GM12865 (cell line): ENCODE data around the gene RCAN2.
"Not testable (repeated sequence)": the region's sequence is repeated elsewhere in the genome, so short reads cannot be mapped to it uniquely, and the experiment has no call there.

Source experiments
- DNase-seq: peaks from one replicate; pipeline ENCODE4 v3.0.0; 2010; ENCODE audit warnings: low read depth
- H3K4me3 ChIP-seq: 2 replicates; pipeline ENCODE4 v1.5.1; 2011; ENCODE audit warnings: mild to moderate bottlenecking, low read depth, low read length, control low read depth
- CTCF ChIP-seq: IDR thresholded peaks from 2 replicates; pipeline ENCODE4 v1.5.1; 2011; ENCODE audit warnings: low read length, control low read depth, low read depth, inconsistent platforms; ENCODE audit not compliant: insufficient read depth; ENCODE audit errors: missing control alignments

RCAN2 gene

GRCh38 chr6:46392294-46392693, 99.0 kb downstream of the RCAN2 start:
- no peak overlapping the region for H3K4me3 ChIP-seq
- no peak for DNase-seq
- no peak for TF ChIP-seq CTCF

GRCh38 chr6:46390153-46390876, 100.9 kb downstream of the RCAN2 start:
- TF ChIP-seq CTCF, result no peak
- no peak overlapping the region for H3K4me3 ChIP-seq
- no peak for DNase-seq

DNA sequence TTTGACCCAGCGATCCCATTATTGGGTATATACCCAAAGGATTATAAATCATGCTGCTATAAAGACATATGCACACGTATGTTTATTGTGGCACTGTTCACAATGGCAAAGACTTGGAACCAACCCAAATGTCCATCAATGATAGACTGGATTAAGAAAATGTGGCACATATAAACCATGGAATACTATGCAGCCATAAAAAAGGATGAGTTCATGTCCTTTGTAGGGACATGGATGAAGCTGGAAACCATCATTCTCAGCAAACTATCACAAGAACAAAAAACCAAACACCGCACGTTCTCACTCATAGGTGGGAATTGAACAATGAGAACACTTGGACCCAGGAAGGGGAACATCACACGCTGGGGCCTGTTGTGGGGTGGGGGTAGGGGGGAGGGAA, 103.5 kb downstream of the RCAN2 start:
- not testable (repeated sequence) for H3K4me3 ChIP-seq, DNase-seq

DNA sequence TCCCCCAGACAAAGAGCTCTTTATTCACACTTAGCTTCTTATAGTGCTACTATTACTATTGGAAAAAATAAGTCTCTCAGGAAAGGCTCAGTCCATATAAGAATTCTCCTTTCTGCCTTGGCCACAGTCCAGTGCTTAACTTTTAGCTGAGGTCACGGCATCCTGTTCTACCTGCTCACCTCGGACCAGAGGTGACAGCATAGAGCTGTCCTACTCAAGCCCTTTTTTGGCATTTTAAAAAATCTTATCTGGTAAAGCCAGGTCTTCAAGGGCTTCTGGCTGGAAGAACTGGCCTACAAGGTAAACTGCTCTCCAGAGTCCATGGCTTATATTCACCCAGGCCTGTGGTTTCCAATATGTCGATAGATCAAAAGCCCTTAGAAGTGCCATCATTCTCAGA, 109.7 kb downstream of the RCAN2 start:
- no peak for DNase-seq
- TF ChIP-seq CTCF, result no peak
- no peak overlapping the region for H3K4me3 ChIP-seq

DNA sequence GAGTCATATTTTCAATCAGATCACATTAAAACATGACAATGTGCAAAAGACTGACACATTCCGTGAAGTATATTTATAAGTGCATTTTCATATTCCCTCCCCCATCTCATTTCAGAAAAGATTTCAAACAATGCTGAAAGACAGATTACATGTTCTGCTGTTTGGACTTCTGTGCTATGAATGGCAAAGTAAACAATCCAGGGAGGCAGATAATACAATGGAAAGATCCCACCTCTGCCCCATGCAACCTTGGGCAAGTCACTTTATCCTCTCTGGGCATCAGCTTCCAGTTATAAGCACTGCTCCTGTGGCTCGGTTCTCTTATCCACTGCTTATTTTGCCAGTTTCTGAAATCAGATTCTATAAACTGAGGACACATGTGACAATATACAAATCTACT, 110.2 kb downstream of the RCAN2 start:
- no peak overlapping the region for H3K4me3 ChIP-seq
- TF ChIP-seq CTCF, result no peak
- no peak for DNase-seq

GRCh38 chr6:46380152-46380807, 111.0 kb downstream of the RCAN2 start:
- no peak for TF ChIP-seq CTCF
- no peak overlapping the region for H3K4me3 ChIP-seq
- DNase-seq, result peak; percentile 18

GRCh38 chr6:46378882-46379416, 112.3 kb downstream of the RCAN2 start:
- DNase-seq, result no peak
- H3K4me3 ChIP-seq, result no peak overlapping the region
- no peak for TF ChIP-seq CTCF
